Measurements from ENCODE around the gene NUMA1. TPM values are rescaled to one million over a fixed set of nuclear protein-coding genes. Genes with fewer than 3 reads are reported as not detected.

Gene NUMA1
- total RNA-seq, 1 experiment from 2014 or later, result 267 TPM

GRCh38 chr11:72024069-72024754 is 56.1 kb downstream of the NUMA1 start:
- Histone ChIP-seq H3K36me3 (ENCODE audit: low read depth) (peaks cover 50% of the 10 kb centered on the region), H3K79me2 (ENCODE audit: low read depth) (0 out of 2 replicates have a peak, but pooled peaks cover 12% of the 10 kb centered on the region)

GRCh38 chr11:72023335-72023734 is 57.0 kb downstream of the NUMA1 start:
- Histone ChIP-seq H3K79me2 (ENCODE audit: low read depth) (0 out of 2 replicates have a peak, but pooled peaks cover 8% of the 10 kb centered on the region), H3K4me2 (no peak overlapping the region), H3K4me3 (no peak overlapping the region), H3K4me1 (replicated peaks; ENCODE audit: insufficient read depth) (no peaks in the 10 kb centered on the region), H4K20me1 (ENCODE audit: insufficient read depth) (peaks cover 18% of the 10 kb centered on the region), H3K27ac (no peak overlapping the region), H3K9me3 (ENCODE audit: insufficient read depth, low read depth) (no peaks in the 10 kb centered on the region), H2AFZ (no peak overlapping the region), H3K9me2 (ENCODE audit: insufficient read depth) (no peaks in the 10 kb centered on the region), H3K27me3 (ENCODE audit: insufficient read depth, low read depth) (no peaks in the 10 kb centered on the region), H3K36me3 (ENCODE audit: low read depth) (peaks cover 48% of the 10 kb centered on the region), H3F3A (ENCODE audit: insufficient read depth, low read depth) (peaks cover 31% of the 10 kb centered on the region; the same call in 1 of the 2 replicates)
- intact Hi-C loops (cut with micrococcal nuclease; ENCODE audit: unreplicated experiment), result no loop called here
- ChIA-PET POLR2A (ENCODE audit: unreplicated experiment) (no interaction called here), CTCF (no interaction called here)
- no peak for DNase-seq
- BruUV-seq (replicated peaks), result no TSS peak
- no peak for TF ChIP-seq EZH2 (IDR thresholded peaks at IDR 0.05; ENCODE audit: low read depth)
- no peak for TF ChIP-seq CTCF (conservative IDR thresholded peaks at IDR 0.05)

More at GRCh38 chr11:72024069-72024754, 56.1 kb downstream of the NUMA1 start:
- no peaks in the 10 kb centered on the region for H3K27me3 ChIP-seq (ENCODE audit: insufficient read depth, low read depth)
- peaks cover 31% of the 10 kb centered on the region; the same call in 1 of the 2 replicates for H3F3A ChIP-seq (ENCODE audit: insufficient read depth, low read depth)
- no peak overlapping the region for H3K27ac ChIP-seq
- H3K4me3 ChIP-seq, result no peak overlapping the region
- no peaks in the 10 kb centered on the region for H3K9me2 ChIP-seq (ENCODE audit: insufficient read depth)
- H3K4me1 ChIP-seq (replicated peaks; ENCODE audit: insufficient read depth), result no peaks in the 10 kb centered on the region
- no peak for DNase-seq
- POLR2A ChIA-PET (ENCODE audit: unreplicated experiment), result interaction anchor here (0.6 to 0.7 kb wide), 2 partner anchors 18 to 313 kb away, joined by 4 to 9 read pairs; no protein-coding TSS in a partner anchor
- H3K9me3 ChIP-seq (ENCODE audit: insufficient read depth, low read depth), result no peaks in the 10 kb centered on the region
- intact Hi-C loops (cut with micrococcal nuclease; ENCODE audit: unreplicated experiment), result no loop called here
- TF ChIP-seq EZH2 (IDR thresholded peaks at IDR 0.05; ENCODE audit: low read depth) (no peak), CTCF (conservative IDR thresholded peaks at IDR 0.05) (no peak)
- BruUV-seq (replicated peaks), result no TSS peak
- CTCF ChIA-PET, result interaction anchor here (0.5 to 1.7 kb wide), 9 partner anchors 16 to 407 kb away, joined by 3 to 29 read pairs (median 6); no protein-coding TSS in a partner anchor
- H4K20me1 ChIP-seq (ENCODE audit: insufficient read depth), result peaks cover 18% of the 10 kb centered on the region
- no peak overlapping the region for H2AFZ ChIP-seq
- no peak overlapping the region for H3K4me2 ChIP-seq

- no peaks in the 10 kb centered on the region for H3K27me3 ChIP-seq (ENCODE audit: insufficient read depth, low read depth)
- no peak overlapping the region for H2AFZ ChIP-seq
- no peaks in the 10 kb centered on the region for H3K4me1 ChIP-seq (replicated peaks; ENCODE audit: insufficient read depth)
- 0 out of 2 replicates have a peak, but pooled peaks cover 7% of the 10 kb centered on the region for H3F3A ChIP-seq (ENCODE audit: insufficient read depth, low read depth)
- POLR2A ChIA-PET (ENCODE audit: unreplicated experiment), result no interaction called here
- H3K27ac ChIP-seq, result no peak overlapping the region
- H3K4me3 ChIP-seq, result no peak overlapping the region
- H3K36me3 ChIP-seq (ENCODE audit: low read depth), result peaks cover 54% of the 10 kb centered on the region
- peaks cover 9% of the 10 kb centered on the region for H4K20me1 ChIP-seq (ENCODE audit: insufficient read depth)
- DNase-seq, result no peak
- CTCF ChIA-PET, result no interaction called here
- intact Hi-C loops (cut with micrococcal nuclease; ENCODE audit: unreplicated experiment), result no loop called here
- no peaks in the 10 kb centered on the region for H3K9me2 ChIP-seq (ENCODE audit: insufficient read depth)
- TF ChIP-seq CTCF (conservative IDR thresholded peaks at IDR 0.05) (no peak), EZH2 (IDR thresholded peaks at IDR 0.05; ENCODE audit: low read depth) (no peak)
- H3K4me2 ChIP-seq, result no peak overlapping the region
- no peaks in the 10 kb centered on the region for H3K79me2 ChIP-seq (ENCODE audit: low read depth)
- H3K9me3 ChIP-seq (ENCODE audit: insufficient read depth, low read depth), result no peaks in the 10 kb centered on the region
- BruUV-seq (replicated peaks), result no TSS peak
These were observed 62.2 kb downstream of the NUMA1 start for GRCh38 chr11:72018171-72018570.

All from PC-9 (cell line).